Parathyroid adenoma (tissue), 2 donors: ENCODE results near the gene SPEG.
"Not testable (repeated sequence)": the region's sequence is repeated elsewhere in the genome, so short reads cannot be mapped to it uniquely, and the experiment has no call there.

Experiments used
- H2AFZ ChIP-seq: fragments of 300-600 bp; sonication (generic); one replicate; pipeline ENCODE4 v1.7.0; 2017; ENCODE audit warnings: antibody characterized with exemption, mild to moderate bottlenecking
- H3K27ac ChIP-seq: fragments of 300-600 bp; sonication (generic); one replicate; pipeline ENCODE4 v1.7.0; 2017
- H3K27me3 ChIP-seq: fragments of 300-600 bp; sonication (generic); one replicate; pipeline ENCODE4 v1.7.0; 2017; ENCODE audit warnings: low read length; ENCODE audit not compliant: control insufficient read depth, insufficient read depth
- H3K36me3 ChIP-seq: fragments of 300-600 bp; sonication (generic); one replicate; pipeline ENCODE4 v1.7.0; 2017; ENCODE audit warnings: low read length; ENCODE audit not compliant: control insufficient read depth, insufficient read depth
- H3K4me1 ChIP-seq: fragments of 300-600 bp; sonication (generic); one replicate; pipeline ENCODE4 v1.7.0; 2017; ENCODE audit warnings: control low read depth
- H3K4me2 ChIP-seq: fragments of 300-600 bp; sonication (generic); one replicate; pipeline ENCODE4 v1.7.0; 2017; ENCODE audit warnings: low read length
- H3K4me3 ChIP-seq: fragments of 300-600 bp; sonication (generic); one replicate; pipeline ENCODE4 v1.7.0; 2017; ENCODE audit warnings: low read depth, low read length
- H3K79me2 ChIP-seq: fragments of 300-600 bp; sonication (generic); one replicate; pipeline ENCODE4 v1.7.0; 2017; ENCODE audit warnings: control low read depth
- H3K9ac ChIP-seq: fragments of 300-600 bp; sonication (generic); one replicate; pipeline ENCODE4 v1.7.0; 2017; ENCODE audit warnings: mild to moderate bottlenecking
- H3K9me3 ChIP-seq: fragments of 300-600 bp; sonication (generic); one replicate; pipeline ENCODE4 v1.7.0; 2017; ENCODE audit warnings: low read length; ENCODE audit not compliant: control insufficient read depth
- TF ChIP-seq, protein P1 (sequence below): fragments of 300-600 bp; sonication (generic); IDR thresholded peaks from one replicate; pipeline ENCODE4 v1.7.0; 2017; ENCODE audit warnings: antibody characterized with exemption, mild to moderate bottlenecking
- donor health status: primary hyperparathyroidism.

The SPEG gene

DNA sequence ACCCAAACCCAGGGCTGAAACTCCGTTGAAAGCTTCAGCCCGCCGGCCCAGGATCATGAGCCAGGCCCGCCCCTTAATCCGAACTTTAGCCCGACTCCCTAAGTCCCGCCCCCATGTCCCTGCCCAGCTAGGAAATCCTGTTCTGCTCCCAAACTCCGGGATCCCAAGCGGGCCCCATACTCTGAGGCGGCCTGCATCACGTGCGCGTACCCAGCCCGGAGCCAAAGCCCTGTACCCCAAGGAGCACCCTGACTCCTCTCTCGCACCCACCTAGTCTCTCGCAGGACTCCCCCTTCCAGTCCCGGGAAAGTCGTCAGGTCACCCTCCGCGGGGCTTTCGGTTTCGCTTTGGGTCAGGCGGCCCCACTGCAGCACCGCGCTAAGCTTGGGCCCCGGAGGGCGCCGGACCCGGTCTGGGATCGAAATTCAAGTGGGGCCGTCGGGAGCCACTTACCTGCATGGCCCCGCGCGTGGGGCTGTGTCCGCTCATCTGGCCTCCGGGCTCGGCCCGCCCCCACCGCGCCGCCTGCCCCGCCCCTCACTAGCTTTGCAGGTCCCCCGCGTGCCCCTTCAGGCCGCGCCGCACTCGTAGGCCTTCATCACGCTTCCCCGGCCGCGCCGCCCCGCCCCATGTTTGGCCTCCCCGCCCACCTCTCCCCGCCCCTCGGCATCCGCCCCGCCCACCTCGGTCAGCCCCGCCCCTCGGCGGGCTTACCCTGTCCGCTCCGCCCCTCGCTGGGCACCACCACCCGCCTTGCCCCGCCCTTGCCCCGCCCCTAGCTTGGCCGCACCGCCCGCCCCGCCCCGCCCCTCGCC, 47.1 kb upstream of the SPEG start, which contains the start of gene DNPEP:
TSS of gene DNPEP (minus strand) at position 607 of the 815 bp plus-strand sequence. CDS start at position 489, 118 bp downstream.
- no peaks in the 10 kb centered on the region for H3K36me3 ChIP-seq
- H3K27me3 ChIP-seq = no peaks in the 10 kb centered on the region
- TF ChIP-seq, protein P1, sequence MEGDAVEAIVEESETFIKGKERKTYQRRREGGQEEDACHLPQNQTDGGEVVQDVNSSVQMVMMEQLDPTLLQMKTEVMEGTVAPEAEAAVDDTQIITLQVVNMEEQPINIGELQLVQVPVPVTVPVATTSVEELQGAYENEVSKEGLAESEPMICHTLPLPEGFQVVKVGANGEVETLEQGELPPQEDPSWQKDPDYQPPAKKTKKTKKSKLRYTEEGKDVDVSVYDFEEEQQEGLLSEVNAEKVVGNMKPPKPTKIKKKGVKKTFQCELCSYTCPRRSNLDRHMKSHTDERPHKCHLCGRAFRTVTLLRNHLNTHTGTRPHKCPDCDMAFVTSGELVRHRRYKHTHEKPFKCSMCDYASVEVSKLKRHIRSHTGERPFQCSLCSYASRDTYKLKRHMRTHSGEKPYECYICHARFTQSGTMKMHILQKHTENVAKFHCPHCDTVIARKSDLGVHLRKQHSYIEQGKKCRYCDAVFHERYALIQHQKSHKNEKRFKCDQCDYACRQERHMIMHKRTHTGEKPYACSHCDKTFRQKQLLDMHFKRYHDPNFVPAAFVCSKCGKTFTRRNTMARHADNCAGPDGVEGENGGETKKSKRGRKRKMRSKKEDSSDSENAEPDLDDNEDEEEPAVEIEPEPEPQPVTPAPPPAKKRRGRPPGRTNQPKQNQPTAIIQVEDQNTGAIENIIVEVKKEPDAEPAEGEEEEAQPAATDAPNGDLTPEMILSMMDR = no peak
- peak within 1 kb of the TSS; percentile 80 for H3K4me3 ChIP-seq
- peak within 1 kb of the TSS; percentile 83 for H3K4me2 ChIP-seq
- H3K27ac ChIP-seq = peak within 1 kb of the TSS; percentile 81
- H3K9ac ChIP-seq = peak within 1 kb of the TSS; percentile 80
- peaks cover 3% of the 10 kb centered on the region for H3K4me1 ChIP-seq
- no peaks in the 10 kb centered on the region for H3K9me3 ChIP-seq
- H2AFZ ChIP-seq = peak within 1 kb of the TSS; percentile 96
- no peaks in the 10 kb centered on the region for H3K79me2 ChIP-seq

GRCh38 chr2:219388121-219388906, 46.3 kb upstream of the SPEG start:
- H3K36me3 ChIP-seq = no peaks in the 10 kb centered on the region
- H3K4me3 ChIP-seq = peak overlapping the region; percentile 56
- H2AFZ ChIP-seq = peak overlapping the region; percentile 93
- no peaks in the 10 kb centered on the region for H3K9me3 ChIP-seq
- no peaks in the 10 kb centered on the region for H3K27me3 ChIP-seq
- H3K27ac ChIP-seq = peak overlapping the region; percentile 68
- H3K4me2 ChIP-seq = peak overlapping the region; percentile 72
- no peak overlapping the region for H3K9ac ChIP-seq
- no peaks in the 10 kb centered on the region for H3K79me2 ChIP-seq
- TF ChIP-seq, protein P1 = peak; percentile 80
- peaks cover 3% of the 10 kb centered on the region for H3K4me1 ChIP-seq

DNA sequence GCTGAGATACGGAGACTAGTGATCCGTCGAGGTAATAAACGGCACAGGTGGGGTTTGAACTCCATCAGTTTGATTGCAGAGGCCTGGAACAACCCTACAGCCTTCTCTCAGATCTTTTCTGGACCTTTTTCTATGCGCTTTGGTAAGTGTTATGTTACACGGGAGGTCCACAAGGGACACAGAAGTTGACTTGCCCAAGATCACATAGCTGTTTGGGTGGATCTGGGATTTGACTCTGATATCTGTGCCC, 45.8 kb upstream of the SPEG start:
- TF ChIP-seq, protein P1 = no peak
- no peaks in the 10 kb centered on the region for H3K79me2 ChIP-seq
- H2AFZ ChIP-seq = peak overlapping the region; percentile 93
- peak overlapping the region; percentile 72 for H3K4me2 ChIP-seq
- H3K4me1 ChIP-seq = peaks cover 3% of the 10 kb centered on the region
- no peaks in the 10 kb centered on the region for H3K9me3 ChIP-seq
- no peaks in the 10 kb centered on the region for H3K27me3 ChIP-seq
- peak overlapping the region; percentile 68 for H3K27ac ChIP-seq
- peak overlapping the region; percentile 56 for H3K4me3 ChIP-seq
- no peaks in the 10 kb centered on the region for H3K36me3 ChIP-seq
- no peak overlapping the region for H3K9ac ChIP-seq

- Histone ChIP-seq H3K27me3 (no peaks in the 10 kb centered on the region), H2AFZ (no peak overlapping the region), H3K4me3 (no peak overlapping the region), H3K36me3 (no peaks in the 10 kb centered on the region), H3K79me2 (no peaks in the 10 kb centered on the region), H3K9ac (no peak overlapping the region), H3K9me3 (no peaks in the 10 kb centered on the region), H3K27ac (no peak overlapping the region), H3K4me1 (peaks cover 3% of the 10 kb centered on the region), H3K4me2 (no peak overlapping the region)
- TF ChIP-seq, protein P1 = no peak
These were observed 41.9 kb upstream of the SPEG start for GRCh38 chr2:219392754-219393153.

DNA sequence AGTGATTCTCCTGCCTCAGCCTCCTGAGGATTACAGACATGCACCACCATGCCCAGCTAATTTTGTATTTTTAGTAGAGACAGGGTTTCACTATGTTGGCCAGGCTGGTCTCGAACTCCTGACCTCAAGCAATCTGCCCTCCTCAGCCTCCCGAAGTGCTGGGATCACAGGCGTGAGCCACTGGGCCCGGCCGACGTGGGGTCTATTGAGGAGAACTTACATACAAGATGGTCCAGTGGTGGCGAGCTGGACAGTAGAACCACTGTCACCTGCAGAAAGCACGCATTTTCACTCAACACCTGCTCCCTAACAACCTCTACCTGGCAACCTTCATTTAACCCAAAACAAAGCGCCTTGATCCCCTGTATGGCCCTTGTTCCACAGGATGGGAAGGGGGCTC, 39.6 kb upstream of the SPEG start:
- not testable (repeated sequence) for H3K4me3 ChIP-seq, H3K27me3 ChIP-seq, H2AFZ ChIP-seq, H3K9me3 ChIP-seq, H3K36me3 ChIP-seq, H3K27ac ChIP-seq, H3K4me2 ChIP-seq, H3K9ac ChIP-seq, H3K79me2 ChIP-seq
- H3K4me1 ChIP-seq = peaks cover 12% of the 10 kb centered on the region
